ENCODE results near the gene RBL2.
A peak's percentile ranks its signal among the peaks of the same experiment; 100 is the strongest.
"Not testable (repeated sequence)": the region's sequence is repeated elsewhere in the genome, so short reads cannot be mapped to it uniquely, and the experiment has no call there.

The RBL2 gene, protein sequence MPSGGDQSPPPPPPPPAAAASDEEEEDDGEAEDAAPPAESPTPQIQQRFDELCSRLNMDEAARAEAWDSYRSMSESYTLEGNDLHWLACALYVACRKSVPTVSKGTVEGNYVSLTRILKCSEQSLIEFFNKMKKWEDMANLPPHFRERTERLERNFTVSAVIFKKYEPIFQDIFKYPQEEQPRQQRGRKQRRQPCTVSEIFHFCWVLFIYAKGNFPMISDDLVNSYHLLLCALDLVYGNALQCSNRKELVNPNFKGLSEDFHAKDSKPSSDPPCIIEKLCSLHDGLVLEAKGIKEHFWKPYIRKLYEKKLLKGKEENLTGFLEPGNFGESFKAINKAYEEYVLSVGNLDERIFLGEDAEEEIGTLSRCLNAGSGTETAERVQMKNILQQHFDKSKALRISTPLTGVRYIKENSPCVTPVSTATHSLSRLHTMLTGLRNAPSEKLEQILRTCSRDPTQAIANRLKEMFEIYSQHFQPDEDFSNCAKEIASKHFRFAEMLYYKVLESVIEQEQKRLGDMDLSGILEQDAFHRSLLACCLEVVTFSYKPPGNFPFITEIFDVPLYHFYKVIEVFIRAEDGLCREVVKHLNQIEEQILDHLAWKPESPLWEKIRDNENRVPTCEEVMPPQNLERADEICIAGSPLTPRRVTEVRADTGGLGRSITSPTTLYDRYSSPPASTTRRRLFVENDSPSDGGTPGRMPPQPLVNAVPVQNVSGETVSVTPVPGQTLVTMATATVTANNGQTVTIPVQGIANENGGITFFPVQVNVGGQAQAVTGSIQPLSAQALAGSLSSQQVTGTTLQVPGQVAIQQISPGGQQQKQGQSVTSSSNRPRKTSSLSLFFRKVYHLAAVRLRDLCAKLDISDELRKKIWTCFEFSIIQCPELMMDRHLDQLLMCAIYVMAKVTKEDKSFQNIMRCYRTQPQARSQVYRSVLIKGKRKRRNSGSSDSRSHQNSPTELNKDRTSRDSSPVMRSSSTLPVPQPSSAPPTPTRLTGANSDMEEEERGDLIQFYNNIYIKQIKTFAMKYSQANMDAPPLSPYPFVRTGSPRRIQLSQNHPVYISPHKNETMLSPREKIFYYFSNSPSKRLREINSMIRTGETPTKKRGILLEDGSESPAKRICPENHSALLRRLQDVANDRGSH

DNA sequence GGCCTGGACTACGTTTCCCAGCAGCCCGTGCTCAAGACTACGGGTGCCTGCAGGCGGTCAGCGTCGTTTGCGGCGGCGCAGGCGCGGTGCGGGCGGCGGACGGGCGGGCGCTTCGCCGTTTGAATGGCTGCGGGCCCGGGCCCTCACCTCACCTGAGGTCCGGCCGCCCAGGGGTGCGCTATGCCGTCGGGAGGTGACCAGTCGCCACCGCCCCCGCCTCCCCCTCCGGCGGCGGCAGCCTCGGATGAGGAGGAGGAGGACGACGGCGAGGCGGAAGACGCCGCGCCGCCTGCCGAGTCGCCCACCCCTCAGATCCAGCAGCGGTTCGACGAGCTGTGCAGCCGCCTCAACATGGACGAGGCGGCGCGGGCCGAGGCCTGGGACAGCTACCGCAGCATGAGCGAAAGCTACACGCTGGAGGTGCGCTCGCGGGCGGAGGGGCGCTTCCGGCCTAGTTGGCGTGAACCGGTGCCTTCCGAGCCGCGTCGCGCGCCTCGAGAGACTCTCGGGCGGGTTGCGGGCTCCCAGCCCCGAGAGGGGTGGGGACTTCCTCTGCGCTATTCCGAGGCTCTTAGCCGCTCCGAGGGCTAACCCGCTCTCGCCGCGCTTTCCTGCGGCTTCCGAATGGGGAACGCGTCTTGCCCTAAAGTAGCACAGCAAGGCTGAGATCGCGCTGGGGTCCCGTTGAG lies at the start of gene RBL2:
Gene RBL2, plus strand, starts transcription at position 95 of the 689 bp plus-strand sequence. Its CDS starts 86 bp downstream, at position 181.
- DNase-seq (ENCODE audit: low read depth, low spot score): peak; percentile 57

DNA sequence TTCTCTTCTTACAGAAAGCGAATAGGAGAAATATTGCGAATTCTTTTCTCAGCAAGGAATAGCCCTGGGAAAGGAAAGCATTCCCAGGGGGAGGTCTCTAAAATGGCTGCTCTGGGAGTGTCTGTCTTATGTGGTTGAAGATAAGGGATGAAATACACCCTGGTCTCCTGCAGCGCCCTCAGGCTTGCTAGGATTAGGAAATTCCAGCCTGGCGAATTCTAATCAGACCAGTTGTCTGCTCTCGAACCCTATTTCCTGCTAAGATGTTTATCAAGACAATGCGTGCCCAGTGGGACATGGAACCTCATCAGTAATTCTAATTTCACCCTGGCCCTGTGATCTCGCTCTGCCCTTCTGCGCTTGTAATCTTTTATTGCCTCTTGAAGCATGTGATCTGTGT lies 49.7 kb upstream of the RBL2 start:
- not testable (repeated sequence) for DNase-seq (ENCODE audit: low read depth, low spot score)

DNA sequence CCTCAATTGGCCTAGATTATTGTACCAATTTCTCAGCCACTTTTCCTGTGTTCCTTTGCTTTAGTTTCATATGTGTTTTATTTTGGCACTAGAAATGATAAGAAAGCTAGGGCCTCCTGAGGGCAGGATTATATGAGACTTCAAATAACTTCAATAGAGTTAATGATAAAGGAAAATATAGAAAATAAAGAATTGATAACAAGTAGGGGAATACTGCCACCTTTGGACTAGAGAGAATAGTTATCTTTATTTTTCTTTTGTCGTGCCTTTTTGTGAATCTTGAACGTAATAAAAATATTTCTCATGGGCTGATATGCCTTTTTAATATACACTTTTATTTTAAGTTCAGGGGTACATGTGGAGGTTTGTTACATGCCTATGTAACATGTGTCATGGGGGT lies 29.3 kb upstream of the RBL2 start:
- DNase-seq (ENCODE audit: low read depth, low spot score): no peak

DNA sequence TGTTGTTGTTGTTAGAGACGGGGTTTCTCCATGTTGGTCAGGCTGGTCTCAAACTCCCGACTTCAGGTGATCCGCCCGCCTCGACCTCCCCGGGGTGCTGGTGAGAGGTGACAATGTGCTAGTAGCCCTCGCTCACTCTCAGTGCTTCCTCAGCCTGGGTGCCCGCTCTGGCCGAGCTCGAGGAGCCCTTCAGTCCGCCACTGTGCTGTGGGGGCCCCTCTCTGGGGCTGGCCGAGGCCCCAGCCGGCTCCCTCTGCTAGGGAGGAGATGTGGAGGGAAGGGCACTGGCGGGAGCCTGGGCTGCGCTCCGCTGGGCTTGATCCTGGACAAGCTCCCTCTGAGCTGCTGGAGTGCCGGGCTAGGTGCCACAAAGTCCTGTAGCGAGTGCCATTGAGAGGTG lies 21.7 kb upstream of the RBL2 start:
- no peak for DNase-seq (ENCODE audit: low read depth, low spot score)

DNA sequence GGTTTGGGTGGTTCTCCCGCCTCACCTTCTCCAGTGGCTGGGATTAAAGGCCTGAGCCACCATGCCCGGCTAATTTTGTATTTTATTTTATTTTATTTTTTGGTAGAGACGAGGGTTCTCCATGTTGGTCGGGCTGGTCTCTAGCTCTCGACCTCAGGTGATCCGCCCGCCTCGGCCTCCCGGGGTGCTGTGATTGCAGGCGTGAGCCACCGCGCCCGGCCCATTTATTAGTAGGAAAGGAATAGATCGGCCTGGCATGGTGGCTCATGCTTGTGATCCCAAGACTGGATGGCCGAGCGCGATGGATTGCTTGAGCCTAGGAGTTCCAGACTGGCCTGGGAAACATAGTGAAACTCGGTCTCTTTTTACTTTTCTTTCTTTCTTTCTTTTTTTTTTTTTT lies 20.4 kb upstream of the RBL2 start:
- DNase-seq (ENCODE audit: low read depth, low spot score): no peak

DNA sequence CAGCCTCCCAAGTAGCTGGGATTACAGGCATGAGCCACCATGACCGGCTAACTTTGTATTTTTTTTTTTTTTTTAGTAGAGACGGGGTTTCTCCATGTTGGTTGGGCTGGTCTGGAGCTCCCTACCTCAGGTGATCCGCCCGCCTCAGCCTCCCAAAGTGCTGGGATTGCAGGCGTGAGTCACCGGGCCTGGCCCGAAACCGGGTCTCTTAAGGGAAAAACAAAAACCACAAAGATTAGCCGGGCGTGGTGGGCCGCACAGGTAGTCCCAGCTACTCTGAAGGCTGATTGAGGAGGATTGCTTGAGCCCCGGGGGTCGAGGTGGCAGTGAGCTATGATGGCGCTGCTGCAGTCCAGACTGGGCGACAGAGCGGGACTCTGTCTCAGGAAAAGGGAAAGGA lies 19.9 kb upstream of the RBL2 start:
- DNase-seq (ENCODE audit: low read depth, low spot score): no peak

DNA sequence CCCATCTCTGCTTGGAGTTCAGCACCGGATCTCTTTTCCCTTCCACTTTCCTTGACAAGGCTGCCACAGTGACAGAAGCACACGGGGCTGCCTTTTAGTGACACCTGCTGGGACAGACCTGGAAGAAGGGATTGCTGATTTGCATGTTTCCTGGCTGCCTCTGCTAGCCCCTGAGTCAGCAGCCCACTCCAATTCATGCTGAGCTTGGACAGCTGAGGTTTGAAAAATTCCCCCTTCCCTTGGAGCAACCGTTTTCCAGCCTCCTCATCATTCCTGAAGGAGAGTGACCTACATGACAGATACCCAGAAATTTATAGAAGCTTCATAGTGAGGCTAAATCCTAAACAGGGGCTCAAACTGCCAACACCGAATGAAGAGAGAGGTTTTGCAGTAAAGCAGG lies 18.8 kb upstream of the RBL2 start:
- DNase-seq (ENCODE audit: low read depth, low spot score): no peak

DNA sequence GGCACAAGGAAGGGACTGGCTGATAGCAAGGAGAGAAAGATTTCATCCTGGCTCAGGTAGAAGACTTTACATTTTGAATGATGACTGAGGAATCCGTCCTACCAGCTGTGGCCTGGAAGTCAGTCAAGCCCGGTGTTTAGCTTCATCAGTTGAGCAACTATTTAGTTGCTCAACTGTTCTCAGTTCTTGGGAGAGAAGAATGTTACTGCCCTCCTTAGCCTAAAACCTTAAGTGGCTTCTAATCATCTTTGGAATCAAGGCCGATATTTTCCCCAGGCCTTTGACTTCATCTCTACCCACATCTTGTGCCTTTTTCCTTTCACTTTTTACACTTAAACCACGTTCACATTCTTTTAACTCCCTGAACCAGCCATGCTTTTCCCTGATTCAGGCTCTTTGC lies 17.3 kb upstream of the RBL2 start:
- no peak for DNase-seq (ENCODE audit: low read depth, low spot score)

DNA sequence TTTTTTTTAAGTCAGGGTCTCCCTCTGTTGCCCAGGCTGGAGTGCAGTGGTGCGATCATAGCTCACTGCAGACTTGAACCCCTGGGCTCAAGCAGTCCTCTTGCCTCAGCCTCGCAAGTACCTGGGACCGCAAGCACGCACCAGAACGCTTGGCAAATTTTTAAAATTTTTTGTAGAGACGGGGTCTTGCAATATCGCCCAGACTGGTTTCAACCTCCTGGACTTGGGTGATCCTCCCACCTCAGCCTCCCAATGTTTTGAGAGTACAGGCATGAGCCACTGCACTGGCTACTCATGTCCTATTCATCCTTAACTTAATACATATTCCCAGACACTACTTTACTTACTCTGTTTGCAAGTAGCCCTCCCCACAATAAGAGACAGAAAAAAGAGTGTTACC lies 16.3 kb upstream of the RBL2 start:
- DNase-seq (ENCODE audit: low read depth, low spot score): no peak

DNA sequence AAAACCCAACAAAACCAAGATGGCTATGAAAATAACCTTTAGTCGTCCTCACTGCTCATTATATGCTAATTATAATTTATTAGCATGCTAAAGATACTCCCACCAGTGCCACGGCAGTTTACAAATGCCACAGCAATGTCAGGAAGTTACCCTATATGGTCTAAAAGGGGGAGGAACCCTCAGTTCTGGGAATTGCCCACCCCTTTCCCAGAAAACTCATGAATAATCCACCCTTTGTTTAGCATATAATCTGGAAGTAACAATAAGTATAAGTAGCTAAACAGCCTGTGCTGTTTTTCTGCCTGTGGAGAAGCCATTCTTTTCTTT lies 14.9 kb upstream of the RBL2 start:
- DNase-seq (ENCODE audit: low read depth, low spot score): not testable (repeated sequence)

DNA sequence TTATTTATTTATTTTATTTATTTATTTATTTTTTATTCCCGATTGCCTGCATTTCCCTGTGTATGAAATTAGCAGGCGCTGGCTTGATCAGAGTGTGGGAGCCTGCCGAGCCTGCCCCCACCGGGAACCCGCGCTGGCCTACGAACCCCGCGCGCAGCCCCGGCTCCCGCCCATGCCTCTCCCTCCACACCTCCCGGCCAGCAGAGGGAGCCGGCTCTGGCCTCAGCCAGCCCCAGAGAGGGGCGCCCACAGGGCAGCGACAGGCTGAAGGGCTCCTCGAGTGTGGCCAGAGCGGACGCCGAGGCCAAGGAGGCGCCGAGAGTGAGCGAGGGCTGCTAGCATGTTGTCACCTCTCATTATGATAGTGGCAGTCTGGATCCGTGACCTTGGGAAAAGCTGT lies 13.0 kb upstream of the RBL2 start:
- no peak for DNase-seq (ENCODE audit: low read depth, low spot score)

DNA sequence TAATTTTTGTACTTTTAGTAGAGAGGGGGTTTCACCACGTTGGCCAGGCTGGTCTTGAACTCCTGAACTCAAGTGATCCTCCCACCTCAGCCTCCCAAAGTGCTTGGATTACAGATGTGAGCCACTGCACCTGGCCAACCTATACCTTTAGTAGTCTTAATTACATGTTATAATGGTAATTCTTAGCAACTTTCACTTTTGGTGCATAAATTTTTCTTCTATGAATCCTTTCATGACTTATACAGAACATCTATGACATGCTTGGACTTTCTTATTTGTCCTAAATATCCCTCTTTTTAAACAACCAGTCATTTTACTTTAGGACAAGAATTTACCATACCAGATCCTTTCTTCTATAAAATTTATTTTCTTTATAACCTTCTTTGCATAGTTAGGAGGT lies 10.3 kb upstream of the RBL2 start:
- DNase-seq (ENCODE audit: low read depth, low spot score): not testable (repeated sequence)

DNA sequence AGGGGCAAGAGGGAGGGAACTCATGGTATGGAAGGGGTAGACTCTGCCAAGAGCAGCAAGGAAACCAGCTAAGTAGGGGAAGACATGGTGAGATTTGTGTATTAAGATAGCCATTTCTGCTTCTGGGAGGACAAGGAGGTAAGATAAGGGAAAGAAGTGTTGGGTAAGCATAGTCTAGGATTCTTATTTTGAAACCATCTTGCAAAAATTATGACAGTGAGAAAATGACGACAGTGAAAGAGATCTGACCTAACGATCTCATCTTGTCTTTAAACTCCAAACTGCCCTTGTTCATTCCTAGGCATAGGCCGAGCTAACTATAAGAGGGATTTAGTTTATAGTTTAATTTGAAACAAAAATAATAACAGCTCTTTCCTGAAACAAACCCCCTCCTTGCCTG lies 5.6 kb upstream of the RBL2 start:
- no peak for DNase-seq (ENCODE audit: low read depth, low spot score)

DNA sequence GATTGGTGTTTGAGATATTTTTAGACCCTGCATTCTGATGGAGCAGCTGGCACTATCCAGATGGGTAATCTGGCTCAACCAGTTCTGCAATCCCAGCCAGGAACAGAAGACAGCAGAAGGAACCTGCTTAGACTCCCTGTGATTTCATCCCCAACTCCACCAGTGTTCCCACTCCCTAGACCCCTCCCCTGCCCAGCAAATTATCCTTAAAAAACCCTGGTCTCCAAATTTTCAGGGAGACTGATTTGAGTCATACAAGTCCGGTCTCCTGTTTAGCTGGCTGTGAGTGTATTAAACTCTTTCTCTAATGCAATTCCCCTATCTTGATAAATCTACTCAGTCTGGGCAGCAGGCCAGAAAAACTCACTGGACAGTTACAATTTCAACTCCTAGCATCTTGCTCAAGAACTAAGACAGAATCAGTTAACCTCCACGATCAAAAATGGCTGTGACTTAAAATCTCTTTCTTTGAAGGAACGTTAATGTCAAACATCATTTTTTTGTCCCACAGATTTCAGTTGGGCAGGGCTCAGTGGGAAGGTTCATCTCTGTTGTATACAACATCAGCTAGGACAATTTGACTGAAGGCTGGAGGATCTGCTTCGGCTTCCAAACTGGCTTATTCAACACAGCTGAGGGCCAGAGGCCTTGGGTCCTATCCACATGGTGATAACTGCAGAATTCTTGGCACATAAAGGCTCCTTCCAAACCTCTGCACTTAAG lies 4.9 kb upstream of the RBL2 start:
- DNase-seq (ENCODE audit: low read depth, low spot score): no peak

DNA sequence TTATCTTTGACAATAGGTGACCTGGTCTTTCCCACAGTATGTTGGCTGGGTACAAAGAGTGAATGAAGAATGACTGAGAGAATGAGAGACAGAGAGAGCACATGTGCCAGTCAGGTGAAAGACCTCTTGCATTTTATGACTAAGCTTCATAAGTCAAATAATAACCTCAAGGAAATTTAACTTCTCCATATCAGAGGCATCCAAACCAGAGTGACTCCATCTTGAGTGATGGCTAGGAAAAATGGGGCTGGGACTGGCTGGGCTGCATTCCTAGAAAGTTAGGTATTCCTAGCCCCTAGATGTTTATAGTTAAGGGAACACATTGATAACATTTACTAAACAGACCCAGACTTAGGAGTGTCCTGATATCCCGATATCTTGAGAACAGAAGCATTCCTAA lies 3.9 kb upstream of the RBL2 start:
- DNase-seq (ENCODE audit: low read depth, low spot score): no peak

DNA sequence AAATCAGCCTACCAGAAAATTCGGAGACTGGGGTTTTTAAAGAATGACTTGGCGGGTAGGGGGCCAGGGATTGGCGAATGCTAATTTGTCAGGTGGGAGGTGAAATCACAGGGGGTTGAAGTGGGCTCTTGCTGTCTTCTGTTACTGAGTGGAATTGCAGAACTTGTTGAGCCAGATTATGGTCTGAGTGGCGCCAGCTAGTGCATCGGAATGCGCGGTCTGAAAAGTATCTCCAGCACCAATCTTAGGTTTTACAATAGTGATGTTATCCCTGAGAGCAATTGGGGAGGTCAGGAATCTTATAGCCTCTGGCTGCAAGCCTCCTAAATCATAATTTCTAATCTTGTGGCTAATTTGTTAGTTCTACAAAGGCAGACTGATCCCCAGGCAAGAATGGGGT lies 762 bp upstream of the RBL2 start:
- DNase-seq (ENCODE audit: low read depth, low spot score): no peak

DNA sequence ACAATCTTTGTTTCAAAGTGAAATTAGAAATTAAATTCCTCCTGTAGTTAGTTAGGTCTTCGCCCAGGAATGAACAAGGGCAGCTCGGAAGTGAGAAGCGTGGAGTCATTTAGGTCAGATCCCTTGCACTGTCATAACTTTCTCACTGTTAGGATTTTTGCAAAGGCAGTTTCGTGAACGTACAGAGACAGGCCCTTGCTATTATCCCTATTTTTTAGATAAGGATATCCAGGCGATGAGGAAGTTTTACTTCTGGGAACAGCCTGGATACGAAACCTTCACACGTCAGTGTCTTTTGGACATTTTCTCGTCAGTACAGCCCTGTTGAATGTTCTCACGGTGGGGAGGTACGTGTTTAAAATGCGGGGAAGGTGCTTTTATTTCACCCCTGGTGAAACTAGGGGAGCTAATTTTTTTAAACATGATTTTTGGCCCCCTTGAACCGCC lies 318 bp upstream of the RBL2 start:
- DNase-seq (ENCODE audit: low read depth, low spot score): no peak

DNA sequence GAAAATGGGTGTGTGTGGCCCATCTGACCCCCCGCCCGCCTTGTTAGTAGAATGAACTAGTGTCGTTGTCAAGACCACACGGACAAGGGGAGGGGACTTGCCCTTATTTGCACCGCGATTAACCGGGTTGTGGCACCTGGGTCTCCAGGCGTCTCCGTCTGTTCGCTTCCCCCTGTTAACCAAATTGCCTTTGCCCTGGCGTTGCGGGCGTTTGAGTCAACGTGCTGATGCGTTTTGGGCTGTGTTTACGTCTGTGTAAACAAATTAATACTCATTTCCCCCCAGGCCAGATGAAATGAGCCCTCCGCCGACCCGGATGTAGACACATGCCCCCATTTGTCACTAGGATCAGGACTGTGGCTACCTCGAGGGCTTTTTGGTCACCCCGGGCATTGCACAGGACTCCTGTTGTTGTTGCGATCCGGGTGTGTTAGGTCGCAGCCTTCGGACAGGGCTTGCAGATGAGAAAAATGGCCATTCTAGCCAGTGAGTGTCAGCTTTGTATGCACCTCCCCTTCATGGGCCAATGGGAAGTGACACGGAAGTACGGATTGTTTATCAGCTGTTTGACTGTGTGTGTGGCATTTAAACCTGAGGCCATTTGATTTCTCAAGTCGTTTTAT lies 906 bp downstream of the RBL2 start:
- DNase-seq (ENCODE audit: low read depth, low spot score): no peak

DNA sequence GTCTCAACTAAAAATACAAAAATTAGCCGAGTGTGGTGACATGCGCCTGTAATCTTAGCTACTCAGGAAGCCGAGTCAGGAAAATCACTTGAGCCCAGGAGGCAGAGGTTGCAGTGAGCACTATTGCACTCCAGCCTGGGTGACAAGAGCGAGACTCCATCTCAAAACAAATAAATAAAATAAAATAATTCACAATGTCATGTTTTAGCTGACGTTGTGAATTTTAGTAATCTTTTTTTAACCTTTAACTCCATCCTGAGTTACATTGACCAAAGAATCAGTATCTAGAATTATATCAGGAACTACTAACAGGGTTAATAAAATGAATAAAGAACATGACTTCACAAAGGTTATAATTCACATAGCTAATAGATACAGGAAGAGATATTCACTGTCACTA lies 5.9 kb downstream of the RBL2 start:
- no peak for DNase-seq (ENCODE audit: low read depth, low spot score)

DNA sequence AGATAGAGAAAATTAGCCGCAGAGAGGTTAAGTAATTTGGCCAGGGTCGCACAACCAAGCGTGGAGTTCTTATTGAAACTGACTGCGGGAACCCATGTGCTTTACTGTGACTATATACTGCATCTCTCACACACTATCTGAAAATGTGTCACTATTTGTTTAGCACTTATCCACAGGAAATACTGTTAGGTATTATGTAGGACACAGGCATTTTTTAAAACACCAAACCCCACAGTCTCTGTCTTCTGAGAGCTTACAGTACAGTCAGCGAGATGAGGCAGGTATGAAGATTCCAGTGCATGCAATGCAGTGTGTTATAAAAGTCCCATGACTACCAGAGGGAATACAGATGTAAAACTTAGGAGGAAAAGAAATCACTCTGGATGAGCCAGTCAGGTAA lies 11.3 kb downstream of the RBL2 start:
- no peak for DNase-seq (ENCODE audit: low read depth, low spot score)

DNA sequence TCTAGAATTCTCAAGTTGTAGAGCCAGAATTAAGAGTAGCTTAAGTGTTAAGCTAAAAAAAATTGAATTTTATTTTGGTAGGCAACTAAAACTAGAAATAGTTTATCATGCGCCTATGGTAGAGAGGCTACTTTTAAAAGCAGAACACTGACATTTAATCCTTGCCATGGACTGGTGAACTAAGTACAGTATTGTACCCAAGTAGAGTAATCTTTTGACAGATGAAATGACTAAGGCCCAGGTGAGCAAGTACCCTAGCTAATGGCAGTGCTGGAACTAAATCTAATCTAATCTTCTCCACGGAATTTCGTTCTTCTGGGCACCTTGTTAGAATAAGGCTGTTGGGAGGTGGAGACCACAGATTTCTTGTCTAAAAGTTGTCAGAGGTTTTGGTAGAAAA lies 11.8 kb downstream of the RBL2 start:
- DNase-seq (ENCODE audit: low read depth, low spot score): no peak
